ENCODE results near the gene NAA50. TPM values are rescaled to one million over a fixed set of nuclear protein-coding genes. Genes with fewer than 3 reads are reported as not detected.

NAA50 gene
- total RNA-seq, 1 donor from 2014 or later, result 112 TPM

DNA sequence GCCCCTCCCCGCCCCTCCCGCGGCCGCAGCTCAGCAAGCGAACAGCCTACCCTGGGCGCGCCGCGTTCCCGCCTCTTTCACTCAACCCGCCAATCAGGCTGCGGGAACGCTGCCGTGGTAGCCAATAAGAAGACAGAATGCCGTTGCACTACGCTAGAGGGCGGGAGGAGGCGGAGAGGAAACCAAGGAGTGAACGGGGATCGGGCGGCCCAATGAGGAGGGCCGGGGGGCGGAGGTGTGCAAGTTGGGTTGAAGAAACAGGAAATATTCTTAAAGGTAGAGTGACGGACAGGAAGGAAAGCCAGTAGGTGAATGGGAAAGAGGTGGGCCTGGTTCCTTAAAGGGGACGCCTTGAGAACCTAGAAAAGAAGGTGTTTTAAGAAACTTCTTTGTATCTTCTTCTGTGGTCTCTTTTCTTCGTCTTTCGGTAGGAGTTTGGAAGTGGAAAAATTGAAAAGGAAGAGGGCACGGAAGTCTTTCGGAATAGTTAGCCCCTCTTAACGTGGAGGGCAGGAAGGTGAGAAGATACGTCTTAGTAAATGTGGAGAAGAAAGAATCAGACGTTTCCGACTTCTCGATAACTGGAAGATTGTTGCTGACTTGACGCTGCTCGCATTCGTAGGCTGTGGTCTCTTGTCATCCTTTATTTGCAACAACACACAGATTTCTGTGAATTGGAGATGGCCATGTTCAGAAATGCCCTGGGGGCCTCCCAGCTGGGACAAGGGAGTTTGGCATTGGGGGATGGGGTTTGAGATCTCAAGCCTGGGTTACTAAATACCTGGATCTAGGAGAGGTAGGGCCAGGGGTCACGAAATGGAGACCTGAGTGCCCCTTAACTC lies 49.2 kb downstream of the NAA50 start:
- DNase-seq, result peak; percentile 95
- intact Hi-C loops (cut with micrococcal nuclease), result loop anchor here (1.0 to 10.0 kb wide), 11 partner anchors 38 to 1450 kb away; partner anchors contain the start of genes CCDC191, NAA50, QTRT2 and SLC35A5
- ATAC-seq (ENCODE audit: low read depth), result peak; percentile 89
- peaks cover 10% of the 10 kb centered on the region for H3K36me3 Mint-ChIP-seq (ENCODE audit: low read depth)
- peaks cover 29% of the 10 kb centered on the region for H3K4me1 Mint-ChIP-seq
- ChIA-PET POLR2A (interaction anchor here (0.5 to 5.4 kb wide), 32 partner anchors 9 to 1213 kb away, joined by 3 to 57 read pairs (median 4); partner anchors contain the start of genes ATP6V1A, CCDC191, GRAMD1C and NAA50), CTCF (interaction anchor here (0.8 to 1.6 kb wide), 3 partner anchors 69 to 203 kb away, joined by 3 to 4 read pairs (median 3); no protein-coding TSS in a partner anchor)
- no peak for TF ChIP-seq CTCF (IDR thresholded peaks at IDR 0.05)
- H3K9me3 Mint-ChIP-seq, result no peaks in the 10 kb centered on the region
- H3K4me3 Mint-ChIP-seq, result no peak overlapping the region
- no peaks in the 10 kb centered on the region for H3K27me3 Mint-ChIP-seq
- H3K27ac Mint-ChIP-seq, result no peak overlapping the region

GRCh38 chr3:113695786-113696645 lies 50.0 kb downstream of the NAA50 start, which contains the start of gene USF3:
Gene USF3 (minus strand): TSS chr3:113696642. CDS start chr3:113674878, 21,764 bp downstream.
- CTCF ChIA-PET, result interaction anchor here (0.8 to 1.6 kb wide), 3 partner anchors 68 to 202 kb away, joined by 3 to 4 read pairs (median 3); no protein-coding TSS in a partner anchor
- POLR2A ChIA-PET, result interaction anchor here (0.5 to 5.4 kb wide), 33 partner anchors 9 to 1214 kb away, joined by 3 to 57 read pairs (median 4); partner anchors contain the start of genes ATP6V1A, CCDC191, GRAMD1C and NAA50
- ATAC-seq (ENCODE audit: low read depth), result peak; percentile 71
- Mint-ChIP-seq H3K36me3 (ENCODE audit: low read depth) (peaks cover 10% of the 10 kb centered on the region), H3K27ac (peak within 1 kb of the TSS; percentile 99), H3K4me1 (peaks cover 29% of the 10 kb centered on the region), H3K27me3 (no peaks in the 10 kb centered on the region), H3K4me3 (peak within 1 kb of the TSS; percentile 99), H3K9me3 (no peaks in the 10 kb centered on the region)
- TF ChIP-seq CTCF (IDR thresholded peaks at IDR 0.05), result no peak
- DNase-seq, result peak; percentile 77
- intact Hi-C loops (cut with micrococcal nuclease), result loop anchor here (1.0 to 10.0 kb wide), 11 partner anchors 37 to 1451 kb away; partner anchors contain the start of genes CCDC191, NAA50, QTRT2 and SLC35A5

DNA sequence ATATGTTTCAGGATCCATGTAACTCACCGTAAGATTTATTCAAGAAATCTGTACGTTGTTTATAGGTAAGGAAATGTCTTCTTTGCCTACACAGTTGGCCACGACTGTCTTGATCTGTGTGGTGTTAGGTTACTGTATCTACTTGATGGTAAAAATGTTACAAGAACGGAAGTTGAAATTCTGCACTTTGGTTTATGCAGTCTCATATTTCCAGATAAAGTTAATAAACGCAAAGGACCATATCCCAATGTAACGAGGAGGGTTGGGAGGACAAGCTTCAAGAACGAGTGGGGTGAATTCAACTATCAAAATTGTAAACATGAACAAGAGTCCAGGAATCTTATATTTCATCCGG lies 50.6 kb downstream of the NAA50 start:
- Mint-ChIP-seq H3K4me3 (peak overlapping the region; percentile 99), H3K36me3 (ENCODE audit: low read depth) (peaks cover 10% of the 10 kb centered on the region), H3K27me3 (no peaks in the 10 kb centered on the region), H3K9me3 (no peaks in the 10 kb centered on the region), H3K27ac (peak overlapping the region; percentile 99), H3K4me1 (peaks cover 29% of the 10 kb centered on the region)
- DNase-seq, result no peak
- ATAC-seq (ENCODE audit: low read depth), result no peak
- ChIA-PET CTCF (interaction anchor here (1.2 to 1.6 kb wide), 2 partner anchors 70 to 202 kb away, joined by 3 to 4 read pairs; no protein-coding TSS in a partner anchor), POLR2A (interaction anchor here (0.7 to 5.4 kb wide), 18 partner anchors 8 to 760 kb away, joined by 3 to 57 read pairs (median 6); partner anchors contain the start of genes ATP6V1A, CCDC191, NAA50 and QTRT2)
- intact Hi-C loops (cut with micrococcal nuclease), result loop anchor here (10.0 kb wide), 1 partner anchor 1231 kb away; no protein-coding TSS in a partner anchor
- no peak for TF ChIP-seq CTCF (IDR thresholded peaks at IDR 0.05)

- H3K36me3 Mint-ChIP-seq (ENCODE audit: low read depth), result peaks cover 29% of the 10 kb centered on the region
- intact Hi-C loops (cut with micrococcal nuclease), result loop anchor here (10.0 kb wide), 1 partner anchor 1226 kb away; no protein-coding TSS in a partner anchor
- peaks cover 3% of the 10 kb centered on the region for H3K9me3 Mint-ChIP-seq
- no peaks in the 10 kb centered on the region for H3K27me3 Mint-ChIP-seq
- POLR2A ChIA-PET, result no interaction called here
- no peak for TF ChIP-seq CTCF (IDR thresholded peaks at IDR 0.05)
- CTCF ChIA-PET, result no interaction called here
- H3K4me3 Mint-ChIP-seq, result no peak overlapping the region
- H3K4me1 Mint-ChIP-seq, result peaks cover 39% of the 10 kb centered on the region
- ATAC-seq (ENCODE audit: low read depth) (no peak), DNase-seq (no peak)
- H3K27ac Mint-ChIP-seq, result no peak overlapping the region
These were observed 55.6 kb downstream of the NAA50 start for GRCh38 chr3:113690482-113690881.
